Activated T-helper 2 cell treated with anti-CD3 and anti-CD28 coated beads, Interferon-gamma antibody, Interleukin-2, Interleukin-4, amounts not matched to agents 10 μg/mL and 5 μg/mL and 100 μg/mL, durations not matched to agents 14 hours and 24 hours and 36 hours (primary cell): ENCODE data around the gene DDX10. TPM values are rescaled to one million over a fixed set of nuclear protein-coding genes. Genes with fewer than 3 reads are reported as not detected.
A peak's percentile ranks its signal among the peaks of the same experiment; 100 is the strongest.

Experiments
- DNase-seq: peaks from one replicate; pipeline ENCODE4 v3.0.0; 2021; ENCODE audit warnings: low spot score
- H3K27ac Mint-ChIP-seq: one replicate; pipeline ENCODE4 v1.8.0; 2021; ENCODE audit warnings: mixed read lengths
- H3K27me3 Mint-ChIP-seq: one replicate; pipeline ENCODE4 v1.8.0; 2021; ENCODE audit warnings: low read depth, mixed read lengths
- H3K36me3 Mint-ChIP-seq: one replicate; pipeline ENCODE4 v1.8.0; 2021; ENCODE audit warnings: low read depth, mixed read lengths
- H3K4me1 Mint-ChIP-seq: one replicate; pipeline ENCODE4 v1.8.0; 2021; ENCODE audit warnings: low read depth, mixed read lengths
- H3K4me3 Mint-ChIP-seq: one replicate; pipeline ENCODE4 v1.8.0; 2021; ENCODE audit warnings: low read depth, mild to moderate bottlenecking, moderate library complexity, mixed read lengths
- H3K9me3 Mint-ChIP-seq: one replicate; pipeline ENCODE4 v1.8.0; 2021; ENCODE audit warnings: mixed read lengths
- intact Hi-C: fragments of 100-400 bp; cut with micrococcal nuclease; formaldehyde crosslinking; loops from one replicate; pipeline ENCODE4 v1.15.1; 2023
- total RNA-seq: library from RNA; stranded (reverse); gene quantifications from 2 replicates; pipeline ENCODE4 v1.2.3, GENCODE V29; 2022

Gene DDX10
- total RNA-seq, 1 donor from 2014 or later, result 57.8 TPM

- Mint-ChIP-seq H3K4me1 (peaks cover 26% of the 10 kb centered on the region), H3K9me3 (no peaks in the 10 kb centered on the region), H3K27ac (no peak overlapping the region), H3K36me3 (peaks cover 9% of the 10 kb centered on the region), H3K27me3 (no peaks in the 10 kb centered on the region), H3K4me3 (peak overlapping the region; percentile 74)
- DNase-seq, result no peak
- intact Hi-C loops, result loop anchor here (5.0 kb wide), 1 partner anchor 121 kb away; no protein-coding TSS in a partner anchor
Measured at GRCh38 chr11:108853151-108853550, 188.3 kb downstream of the DDX10 start.

GRCh38 chr11:108853864-108854263, 189.0 kb downstream of the DDX10 start:
- Mint-ChIP-seq H3K27ac (peak overlapping the region; percentile 57), H3K36me3 (peaks cover 9% of the 10 kb centered on the region), H3K27me3 (no peaks in the 10 kb centered on the region), H3K4me1 (peaks cover 26% of the 10 kb centered on the region), H3K9me3 (no peaks in the 10 kb centered on the region), H3K4me3 (peak overlapping the region; percentile 74)
- intact Hi-C loops, result loop anchor here (5.0 kb wide), 1 partner anchor 122 kb away; no protein-coding TSS in a partner anchor
- DNase-seq, result no peak

GRCh38 chr11:108854346-108854745, 189.5 kb downstream of the DDX10 start:
- Mint-ChIP-seq H3K4me1 (peaks cover 26% of the 10 kb centered on the region), H3K36me3 (peaks cover 9% of the 10 kb centered on the region), H3K9me3 (no peaks in the 10 kb centered on the region), H3K27ac (peak overlapping the region; percentile 57), H3K27me3 (no peaks in the 10 kb centered on the region), H3K4me3 (peak overlapping the region; percentile 74)
- intact Hi-C loops, result loop anchor here (5.0 kb wide), 1 partner anchor 122 kb away; no protein-coding TSS in a partner anchor
- DNase-seq, result no peak

GRCh38 chr11:108857382-108857781, 192.5 kb downstream of the DDX10 start:
- Mint-ChIP-seq H3K9me3 (no peaks in the 10 kb centered on the region), H3K27ac (no peak overlapping the region), H3K4me3 (no peak overlapping the region), H3K27me3 (no peaks in the 10 kb centered on the region), H3K36me3 (peaks cover 8% of the 10 kb centered on the region), H3K4me1 (peaks cover 24% of the 10 kb centered on the region)
- intact Hi-C loops, result no loop called here
- no peak for DNase-seq

- H3K27ac Mint-ChIP-seq, result no peak overlapping the region
- intact Hi-C loops, result no loop called here
- no peaks in the 10 kb centered on the region for H3K9me3 Mint-ChIP-seq
- H3K36me3 Mint-ChIP-seq, result peaks cover 1% of the 10 kb centered on the region
- DNase-seq, result no peak
- no peaks in the 10 kb centered on the region for H3K27me3 Mint-ChIP-seq
- H3K4me1 Mint-ChIP-seq, result peaks cover 20% of the 10 kb centered on the region
- no peak overlapping the region for H3K4me3 Mint-ChIP-seq
Measured at GRCh38 chr11:108858622-108859021, 193.8 kb downstream of the DDX10 start.

GRCh38 chr11:108859510-108859909, 194.6 kb downstream of the DDX10 start:
- no peaks in the 10 kb centered on the region for H3K36me3 Mint-ChIP-seq
- peaks cover 14% of the 10 kb centered on the region for H3K4me1 Mint-ChIP-seq

GRCh38 chr11:108863528-108863927, 198.7 kb downstream of the DDX10 start:
- H3K27me3 Mint-ChIP-seq, result no peaks in the 10 kb centered on the region
- H3K36me3 Mint-ChIP-seq, result no peaks in the 10 kb centered on the region
- no peak for DNase-seq
- H3K27ac Mint-ChIP-seq, result no peak overlapping the region
- no peak overlapping the region for H3K4me3 Mint-ChIP-seq
- H3K9me3 Mint-ChIP-seq, result no peaks in the 10 kb centered on the region
- intact Hi-C loops, result no loop called here
- peaks cover 10% of the 10 kb centered on the region for H3K4me1 Mint-ChIP-seq

More at GRCh38 chr11:108859510-108859909, 194.6 kb downstream of the DDX10 start:
- no peak overlapping the region for H3K4me3 Mint-ChIP-seq
- H3K27ac Mint-ChIP-seq, result no peak overlapping the region
- intact Hi-C loops, result no loop called here
- no peaks in the 10 kb centered on the region for H3K9me3 Mint-ChIP-seq
- DNase-seq, result no peak
- H3K27me3 Mint-ChIP-seq, result no peaks in the 10 kb centered on the region

- DNase-seq, result no peak
- intact Hi-C loops, result no loop called here
- Mint-ChIP-seq H3K27ac (no peak overlapping the region), H3K4me1 (peaks cover 10% of the 10 kb centered on the region), H3K27me3 (no peaks in the 10 kb centered on the region), H3K36me3 (no peaks in the 10 kb centered on the region), H3K4me3 (no peak overlapping the region), H3K9me3 (no peaks in the 10 kb centered on the region)
Measured at GRCh38 chr11:108865406-108865805, 200.5 kb downstream of the DDX10 start.

GRCh38 chr11:108866781-108867180, 201.9 kb downstream of the DDX10 start:
- H3K36me3 Mint-ChIP-seq, result no peaks in the 10 kb centered on the region
- H3K4me1 Mint-ChIP-seq, result peaks cover 10% of the 10 kb centered on the region
- intact Hi-C loops, result no loop called here
- no peak overlapping the region for H3K4me3 Mint-ChIP-seq
- H3K27me3 Mint-ChIP-seq, result no peaks in the 10 kb centered on the region
- H3K27ac Mint-ChIP-seq, result no peak overlapping the region
- no peak for DNase-seq
- no peaks in the 10 kb centered on the region for H3K9me3 Mint-ChIP-seq

- no peak overlapping the region for H3K4me3 Mint-ChIP-seq
- no peak for DNase-seq
- intact Hi-C loops, result loop anchor here (1.0 kb wide), 1 partner anchor 172 kb away; no protein-coding TSS in a partner anchor
- H3K4me1 Mint-ChIP-seq, result peaks cover 20% of the 10 kb centered on the region
- H3K9me3 Mint-ChIP-seq, result no peaks in the 10 kb centered on the region
- H3K27ac Mint-ChIP-seq, result no peak overlapping the region
- no peaks in the 10 kb centered on the region for H3K36me3 Mint-ChIP-seq
- H3K27me3 Mint-ChIP-seq, result no peaks in the 10 kb centered on the region
Measured at GRCh38 chr11:108870373-108871020, 205.6 kb downstream of the DDX10 start.

- Mint-ChIP-seq H3K4me1 (peaks cover 22% of the 10 kb centered on the region), H3K9me3 (no peaks in the 10 kb centered on the region), H3K27ac (no peak overlapping the region), H3K36me3 (no peaks in the 10 kb centered on the region), H3K27me3 (no peaks in the 10 kb centered on the region), H3K4me3 (no peak overlapping the region)
- intact Hi-C loops, result loop anchor here (1.0 kb wide), 1 partner anchor 173 kb away; no protein-coding TSS in a partner anchor
- DNase-seq, result no peak
Measured at GRCh38 chr11:108871152-108871551, 206.3 kb downstream of the DDX10 start.

- Mint-ChIP-seq H3K9me3 (no peaks in the 10 kb centered on the region), H3K4me3 (no peak overlapping the region), H3K36me3 (no peaks in the 10 kb centered on the region), H3K27ac (no peak overlapping the region), H3K27me3 (no peaks in the 10 kb centered on the region), H3K4me1 (peaks cover 24% of the 10 kb centered on the region)
- DNase-seq, result no peak
- intact Hi-C loops, result loop anchor here (1.0 kb wide), 1 partner anchor 174 kb away; no protein-coding TSS in a partner anchor
Measured at GRCh38 chr11:108871867-108872266, 207.0 kb downstream of the DDX10 start.

- Mint-ChIP-seq H3K27ac (peak overlapping the region; percentile 13), H3K9me3 (no peaks in the 10 kb centered on the region), H3K27me3 (no peaks in the 10 kb centered on the region), H3K36me3 (no peaks in the 10 kb centered on the region), H3K4me1 (peaks cover 24% of the 10 kb centered on the region), H3K4me3 (no peak overlapping the region)
- intact Hi-C loops, result no loop called here
- no peak for DNase-seq
Measured at GRCh38 chr11:108872781-108873291, 208.0 kb downstream of the DDX10 start.
